ENCODE measurements around the gene MAGEA1. TPM values are rescaled to one million over a fixed set of nuclear protein-coding genes. Genes with fewer than 3 reads are reported as not detected.

Gene MAGEA1
- polyA plus RNA-seq, 3 donors from 2014 or later, result not detected

- Mint-ChIP-seq H3K27ac (no peak overlapping the region), H3K9me3 (peaks cover 4 to 17% (median 8%) of the 10 kb centered on the region in 6 donors), H3K36me3 (peaks cover 0 to 5% (median 0%) of the 10 kb centered on the region in 3 donors), H3K4me1 (no peaks in the 10 kb centered on the region), H3K4me3 (no peak overlapping the region), H3K27me3 (ENCODE audit: low read depth in 3 of 3) (peaks cover 0 to 11% (median 0%) of the 10 kb centered on the region in 3 donors)
- DNase-seq, result no peak
Measured at GRCh38 chrX:153209347-153209746, 30.3 kb downstream of the MAGEA1 start.

- Mint-ChIP-seq H3K27me3 (ENCODE audit: low read depth in 3 of 3) (peaks cover 0 to 5% (median 2%) of the 10 kb centered on the region in 3 donors), H3K4me3 (no peak overlapping the region), H3K4me1 (no peaks in the 10 kb centered on the region), H3K36me3 (peaks cover 0 to 5% (median 0%) of the 10 kb centered on the region in 3 donors), H3K9me3 (peaks cover 5 to 17% (median 8%) of the 10 kb centered on the region in 6 donors), H3K27ac (no peak overlapping the region)
- DNase-seq, result no peak
Measured at GRCh38 chrX:153214934-153215333, 35.9 kb downstream of the MAGEA1 start.

GRCh38 chrX:153216926-153217325 is 37.8 kb downstream of the MAGEA1 start:
- Mint-ChIP-seq H3K9me3 (peaks cover 0 to 6% (median 0%) of the 10 kb centered on the region in 6 donors), H3K36me3 (no peaks in the 10 kb centered on the region), H3K27ac (no peak overlapping the region), H3K4me3 (no peak overlapping the region), H3K27me3 (ENCODE audit: low read depth in 3 of 3) (peaks cover 0 to 2% (median 1%) of the 10 kb centered on the region in 3 donors), H3K4me1 (no peaks in the 10 kb centered on the region)
- DNase-seq, result no peak

- H3K9me3 Mint-ChIP-seq, result peaks cover 0 to 2% (median 0%) of the 10 kb centered on the region in 6 donors
- peaks cover 3 to 23% (median 4%) of the 10 kb centered on the region in 3 donors for H3K27me3 Mint-ChIP-seq (ENCODE audit: low read depth in 3 of 3)
- no peaks in the 10 kb centered on the region for H3K36me3 Mint-ChIP-seq
- no peak overlapping the region for H3K27ac Mint-ChIP-seq
- H3K4me3 Mint-ChIP-seq, result no peak overlapping the region
- no peak for DNase-seq
- H3K4me1 Mint-ChIP-seq, result no peaks in the 10 kb centered on the region
Measured at GRCh38 chrX:153225438-153226098, 46.5 kb downstream of the MAGEA1 start.

- no peak overlapping the region for H3K27ac Mint-ChIP-seq
- H3K27me3 Mint-ChIP-seq (ENCODE audit: low read depth in 3 of 3), result peaks cover 2 to 23% (median 3%) of the 10 kb centered on the region in 3 donors
- no peaks in the 10 kb centered on the region for H3K4me1 Mint-ChIP-seq
- H3K4me3 Mint-ChIP-seq, result no peak overlapping the region
- no peak for DNase-seq
- H3K36me3 Mint-ChIP-seq, result no peaks in the 10 kb centered on the region
- peaks cover 0 to 2% (median 0%) of the 10 kb centered on the region in 6 donors for H3K9me3 Mint-ChIP-seq
Measured at GRCh38 chrX:153226344-153227185, 47.5 kb downstream of the MAGEA1 start.

Other genes starting within 250 kb of the MAGEA1 start
- gene PNMA5, start 185.2 kb upstream of the MAGEA1 start, polyA plus RNA-seq, result not detected
- gene PNMA3, start 122.8 kb upstream of the MAGEA1 start, polyA plus RNA-seq, result under 1 TPM in 1 of 3 donors, not detected in 2; 0.13 TPM
- not detected for gene PNMA6A, start 106.8 kb upstream of the MAGEA1 start, polyA plus RNA-seq
- not detected for gene PNMA6F, start 142.5 kb downstream of the MAGEA1 start, polyA plus RNA-seq
- gene ZNF275, start 154.9 kb downstream of the MAGEA1 start, polyA plus RNA-seq, result 1 to 10 TPM; 3.1 to 5.2 (median 3.2) TPM
- not detected for gene PNMA6E, start 222.1 kb downstream of the MAGEA1 start, polyA plus RNA-seq
- gene ZFP92, start 232.2 kb downstream of the MAGEA1 start, polyA plus RNA-seq, result under 1 TPM in 2 of 3 donors, not detected in 1; 0.19 to 0.45 TPM

Data from immature natural killer cell (primary cell).